Measurements from ENCODE around the gene C1orf174.

DNA sequence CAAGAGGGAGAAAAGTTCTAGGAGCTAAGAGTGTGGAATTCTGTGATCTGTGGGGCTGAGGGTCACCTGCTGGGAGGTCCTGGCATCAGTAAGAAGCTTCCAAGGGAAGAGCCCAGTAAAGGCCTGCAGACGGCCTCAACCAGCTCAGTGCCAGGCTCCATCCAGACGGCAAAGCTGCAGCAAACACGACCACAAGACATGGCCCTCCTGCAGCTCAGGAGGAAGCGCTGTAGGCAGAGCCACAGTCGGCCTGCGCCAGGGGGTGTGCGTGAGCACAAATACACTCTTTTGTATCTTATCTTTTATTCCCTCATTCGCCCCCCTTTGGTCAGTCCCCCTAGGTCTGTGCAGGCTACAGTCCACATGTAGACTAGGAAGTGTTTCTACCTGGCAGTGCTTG is 13.4 kb downstream of the C1orf174 start:
- TF ChIP-seq CTCF (IDR thresholded peaks at IDR 0.05) = no peak
- TF ChIP-seq POLR2AphosphoS5 (IDR thresholded peaks at IDR 0.05; ENCODE audit: low read depth, low read length) = no peak
- TF ChIP-seq SIN3A (IDR thresholded peaks at IDR 0.05; ENCODE audit: borderline replicate concordance, insufficient read depth, low read depth, low read length) = no peak
- TF ChIP-seq TCF7L2 (IDR thresholded peaks at IDR 0.05; ENCODE audit: low read depth, low read length) = no peak
- TF ChIP-seq REST (IDR thresholded peaks at IDR 0.05; ENCODE audit: insufficient read depth in 1 of 2, low read depth in 2 of 2, low read length in 1 of 2) = no peak

All from Panc1 (cell line).